Adrenal gland (tissue), 5 donors: ENCODE data around the gene SMARCE1.

ENCODE experiments used
- POLR2A ChIP-seq, 2 donors: fragments of 450-650 bp; IDR thresholded peaks; one replicate each; pipeline ENCODE4 v1.6.1; 2017; ENCODE audit warnings: antibody characterized with exemption in 2 of 2, mild to moderate bottlenecking in 2 of 2, moderate library complexity in 1 of 2
- TF ChIP-seq, protein P1 (sequence below), 6 experiments: fragments of 450-650 bp in 4 of 6; fragments of 200-600 bp in 2 of 6; sonication (generic) in 1 of 6; IDR thresholded peaks; 1 replicate in 5 of 6; 2 replicates in 1 of 6; pipeline versions ENCODE4 v1.5.1 to v1.8.0; 2016 to 2021; ENCODE audit warnings: antibody characterized with exemption in 6 of 6, mild to moderate bottlenecking in 2 of 6, moderate library complexity in 1 of 6
- donor health status: DM: no; HTN: no; CAD: no.

DNA sequence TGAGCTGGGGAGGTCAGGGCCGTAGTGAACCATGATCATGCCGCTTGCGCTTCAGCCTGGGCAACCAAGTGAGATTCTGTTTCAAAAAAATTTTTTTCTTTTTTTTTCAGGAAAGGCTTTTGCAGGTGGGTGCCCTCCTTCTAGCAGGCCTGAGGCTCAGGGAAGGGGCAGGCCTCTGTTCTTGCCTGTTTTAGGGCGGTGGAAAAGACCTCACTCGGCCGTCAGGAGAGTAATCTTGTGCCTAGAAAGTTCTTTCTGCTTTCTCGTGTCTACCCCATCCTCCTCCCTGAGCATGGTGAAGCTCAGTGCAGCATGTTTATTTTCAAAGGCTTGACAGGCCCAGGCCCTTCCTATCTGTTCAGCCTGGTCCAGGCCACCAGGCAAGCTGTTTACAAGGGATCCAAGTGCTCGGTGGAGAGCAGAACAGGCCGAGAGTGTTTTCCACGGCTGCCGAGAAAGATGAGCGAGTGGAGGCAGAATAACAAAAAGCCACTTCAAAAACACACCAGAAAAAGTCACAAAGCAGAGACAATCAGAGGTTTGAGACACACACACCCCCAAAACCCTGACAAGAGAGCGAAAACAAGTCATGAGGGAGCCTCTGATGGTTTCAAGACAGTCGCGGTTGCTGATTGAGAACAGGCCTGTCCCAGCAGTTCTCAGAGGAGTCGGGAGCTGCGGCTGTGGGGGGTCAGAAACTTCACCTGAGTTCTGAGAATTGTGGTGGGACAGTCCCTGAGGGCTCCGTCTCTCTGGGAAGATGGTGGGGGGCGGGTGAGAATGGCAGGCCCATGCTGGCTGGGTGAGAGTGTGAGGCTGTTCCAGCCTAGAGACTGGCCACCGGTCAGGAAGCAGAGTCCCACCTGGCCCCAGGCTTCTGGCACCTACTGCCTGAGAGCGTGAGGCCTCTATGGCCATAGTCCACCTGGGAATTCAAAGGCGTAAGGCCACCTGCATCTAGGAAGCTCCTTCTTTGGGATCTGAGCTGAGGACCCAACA lies 44.9 kb downstream of the SMARCE1 start:
- TF ChIP-seq, protein P1, sequence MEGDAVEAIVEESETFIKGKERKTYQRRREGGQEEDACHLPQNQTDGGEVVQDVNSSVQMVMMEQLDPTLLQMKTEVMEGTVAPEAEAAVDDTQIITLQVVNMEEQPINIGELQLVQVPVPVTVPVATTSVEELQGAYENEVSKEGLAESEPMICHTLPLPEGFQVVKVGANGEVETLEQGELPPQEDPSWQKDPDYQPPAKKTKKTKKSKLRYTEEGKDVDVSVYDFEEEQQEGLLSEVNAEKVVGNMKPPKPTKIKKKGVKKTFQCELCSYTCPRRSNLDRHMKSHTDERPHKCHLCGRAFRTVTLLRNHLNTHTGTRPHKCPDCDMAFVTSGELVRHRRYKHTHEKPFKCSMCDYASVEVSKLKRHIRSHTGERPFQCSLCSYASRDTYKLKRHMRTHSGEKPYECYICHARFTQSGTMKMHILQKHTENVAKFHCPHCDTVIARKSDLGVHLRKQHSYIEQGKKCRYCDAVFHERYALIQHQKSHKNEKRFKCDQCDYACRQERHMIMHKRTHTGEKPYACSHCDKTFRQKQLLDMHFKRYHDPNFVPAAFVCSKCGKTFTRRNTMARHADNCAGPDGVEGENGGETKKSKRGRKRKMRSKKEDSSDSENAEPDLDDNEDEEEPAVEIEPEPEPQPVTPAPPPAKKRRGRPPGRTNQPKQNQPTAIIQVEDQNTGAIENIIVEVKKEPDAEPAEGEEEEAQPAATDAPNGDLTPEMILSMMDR (IDR thresholded peaks at IDR 0.05) = no peak
- TF ChIP-seq POLR2A (IDR thresholded peaks at IDR 0.05) = no peak
